ENCODE data around the gene FARP1. TPM values are rescaled to one million over a fixed set of nuclear protein-coding genes. Genes with fewer than 3 reads are reported as not detected.

The FARP1 gene
- total and polyA plus RNA-seq, 10 of the 15 experiments (the other 5 are each of a cell fraction or from before 2014, with no cell fraction given): 0.17 to 6.9 (median 0.68) TPM

DNA sequence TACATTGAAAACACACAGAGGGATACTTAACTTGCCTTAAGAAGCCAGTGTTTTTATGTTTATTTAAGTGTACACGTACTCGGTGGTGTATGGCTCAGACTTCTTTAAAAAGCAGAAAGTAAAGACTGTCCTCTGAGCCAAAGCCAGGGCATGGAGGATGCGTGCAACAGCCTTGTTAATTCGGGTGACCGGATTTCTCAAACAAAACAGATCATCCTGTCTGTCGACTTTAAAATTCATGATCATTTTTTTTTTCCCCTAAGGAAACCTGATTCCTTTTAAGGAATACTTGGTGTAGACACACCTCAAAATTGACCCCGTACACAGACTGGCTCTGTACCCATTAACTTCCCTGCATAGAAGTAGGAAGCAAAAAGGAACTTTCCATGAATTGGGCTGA is 158.8 kb downstream of the FARP1 start (continued):
- TF ChIP-seq E2F8 (IDR thresholded peaks at IDR 0.05; ENCODE audit: low read depth, partially characterized antibody) (no peak), NRF1 (conservative IDR thresholded peaks at IDR 0.05; ENCODE audit: low read depth, low read length) (no peak)
- TF ChIP-seq, protein P1, sequence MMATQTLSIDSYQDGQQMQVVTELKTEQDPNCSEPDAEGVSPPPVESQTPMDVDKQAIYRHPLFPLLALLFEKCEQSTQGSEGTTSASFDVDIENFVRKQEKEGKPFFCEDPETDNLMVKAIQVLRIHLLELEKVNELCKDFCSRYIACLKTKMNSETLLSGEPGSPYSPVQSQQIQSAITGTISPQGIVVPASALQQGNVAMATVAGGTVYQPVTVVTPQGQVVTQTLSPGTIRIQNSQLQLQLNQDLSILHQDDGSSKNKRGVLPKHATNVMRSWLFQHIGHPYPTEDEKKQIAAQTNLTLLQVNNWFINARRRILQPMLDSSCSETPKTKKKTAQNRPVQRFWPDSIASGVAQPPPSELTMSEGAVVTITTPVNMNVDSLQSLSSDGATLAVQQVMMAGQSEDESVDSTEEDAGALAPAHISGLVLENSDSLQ (IDR thresholded peaks at IDR 0.05): no peak

GRCh38 chr13:98303858-98304257 is 161.0 kb downstream of the FARP1 start:
- RAD21 ChIA-PET (ENCODE audit: unreplicated experiment): no interaction called here
- SMC1A ChIA-PET (ENCODE audit: uncharacterized antibody, unreplicated experiment): no interaction called here
- BruUV-seq (replicated peaks): no TSS peak
- POLR2A ChIA-PET: interaction anchor here (1.0 kb wide), 1 partner anchor 11 kb away, joined by 3 read pairs; no protein-coding TSS in a partner anchor
- Histone ChIP-seq H3K9me3 (replicated peaks; ENCODE audit: control insufficient read depth, insufficient read depth, low read length) (no peaks in the 10 kb centered on the region), H4K20me1 (ENCODE audit: control insufficient read depth, insufficient read depth) (no peaks in the 10 kb centered on the region), H3K27ac (ENCODE audit: control insufficient read depth, insufficient read depth) (no peak overlapping the region), H3K4me1 (ENCODE audit: control insufficient read depth, insufficient read depth, low read length) (no peaks in the 10 kb centered on the region), H3K79me2 (ENCODE audit: control insufficient read depth, insufficient read depth, low read length) (no peaks in the 10 kb centered on the region), H3K4me3 (no peak overlapping the region), H3K36me3 (ENCODE audit: control insufficient read depth in 2 of 2, insufficient read depth in 2 of 2, low read length in 1 of 2) (no peaks in the 10 kb centered on the region), H3K27me3 (replicated peaks in 1 of 2; ENCODE audit: control insufficient read depth in 2 of 2, insufficient read depth in 2 of 2, low read length in 1 of 2) (no peaks in the 10 kb centered on the region), H3K4me2 (ENCODE audit: control insufficient read depth, insufficient read depth) (no peak overlapping the region), H3K9ac (ENCODE audit: control insufficient read depth, insufficient read depth, low read length) (no peak overlapping the region), H2AFZ (ENCODE audit: control insufficient read depth, low read depth, low read length) (no peak overlapping the region)
- CTCF ChIA-PET: interaction anchor here (1.2 kb wide), 1 partner anchor 58 kb away, joined by 3 read pairs; no protein-coding TSS in a partner anchor
- intact Hi-C loops (cut with micrococcal nuclease; ENCODE audit: unreplicated experiment): no loop called here
- DNase-seq (ENCODE audit: low read depth, low spot score) (no peak), ATAC-seq (no peak), FAIRE-seq (no peak)
- TF ChIP-seq ZNF622 (IDR thresholded peaks at IDR 0.05) (no peak), REST (IDR thresholded peaks at IDR 0.05; ENCODE audit: low read depth, low read length) (no peak), POLR2A (IDR thresholded peaks at IDR 0.05; ENCODE audit: low read depth, low read length) (no peak), TARDBP (IDR thresholded peaks at IDR 0.05; ENCODE audit: borderline replicate concordance) (no peak), YY1 (IDR thresholded peaks at IDR 0.05; ENCODE audit: low read depth, low read length) (no peak), PBX3 (IDR thresholded peaks at IDR 0.05; ENCODE audit: insufficient replicate concordance, low read depth, low read length) (no peak), ETV6 (conservative IDR thresholded peaks at IDR 0.05 in 1 of 2, IDR thresholded peaks at IDR 0.05 in 1 of 2; ENCODE audit: borderline replicate concordance in 1 of 2, low read depth in 1 of 2) (no peak)
- TF ChIP-seq, protein P2, sequence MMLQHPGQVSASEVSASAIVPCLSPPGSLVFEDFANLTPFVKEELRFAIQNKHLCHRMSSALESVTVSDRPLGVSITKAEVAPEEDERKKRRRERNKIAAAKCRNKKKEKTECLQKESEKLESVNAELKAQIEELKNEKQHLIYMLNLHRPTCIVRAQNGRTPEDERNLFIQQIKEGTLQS (IDR thresholded peaks at IDR 0.05; ENCODE audit: borderline replicate concordance, extremely low read depth, low read depth, low read length): no peak
- in situ Hi-C loops (cut with MboI): no loop called here
- WGBS (ENCODE audit: insufficient coverage, insufficient replicate concordance, low lambda C conversion rate, missing lambda C conversion rate): 5% methylated on average over 6 of the region's 6 CpGs
